SU-DHL-6 (cell line): ENCODE measurements around the gene SLC1A6.
"Not testable (repeated sequence)": the region's sequence is repeated elsewhere in the genome, so short reads cannot be mapped to it uniquely, and the experiment has no call there.

Experiments
- EZH2phosphoT487 ChIP-seq: fragments of 200-600 bp; sonication (generic), shearing (Covaris generic); conservative IDR thresholded peaks from 2 replicates; pipeline ENCODE4 v1.6.1; 2018; ENCODE audit warnings: mild to moderate bottlenecking, antibody characterized with exemption, low read length, moderate library complexity, mixed read lengths
- TF ChIP-seq, protein P1 (sequence below): fragments of 200-600 bp; sonication (generic); IDR thresholded peaks from one replicate; pipeline ENCODE4 v1.5.1; 2017; ENCODE audit warnings: antibody characterized with exemption, mild to moderate bottlenecking, low read length, moderate library complexity; ENCODE audit not compliant: insufficient read depth, poor library complexity, severe bottlenecking

DNA sequence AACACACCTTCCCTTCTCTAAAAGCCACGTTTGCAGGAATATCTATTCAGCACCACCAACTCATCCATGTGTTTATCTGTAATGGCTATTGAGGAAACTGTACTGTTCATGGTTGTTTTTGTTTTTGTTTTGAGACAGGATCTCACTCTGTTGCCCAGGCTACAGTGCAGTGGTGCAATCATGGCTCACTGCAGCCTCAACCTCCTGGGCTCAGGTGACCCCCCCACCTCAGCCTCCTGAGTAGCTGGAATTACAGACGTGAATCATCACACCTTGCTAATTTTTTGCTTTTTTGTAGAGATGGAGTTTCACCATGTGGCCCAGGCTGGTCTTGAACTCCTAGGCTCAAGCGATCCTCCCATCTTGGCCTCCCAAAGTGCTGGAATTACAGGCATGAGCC, 39.2 kb upstream of the SLC1A6 start:
- TF ChIP-seq EZH2phosphoT487, result not testable (repeated sequence)
- TF ChIP-seq, protein P1, sequence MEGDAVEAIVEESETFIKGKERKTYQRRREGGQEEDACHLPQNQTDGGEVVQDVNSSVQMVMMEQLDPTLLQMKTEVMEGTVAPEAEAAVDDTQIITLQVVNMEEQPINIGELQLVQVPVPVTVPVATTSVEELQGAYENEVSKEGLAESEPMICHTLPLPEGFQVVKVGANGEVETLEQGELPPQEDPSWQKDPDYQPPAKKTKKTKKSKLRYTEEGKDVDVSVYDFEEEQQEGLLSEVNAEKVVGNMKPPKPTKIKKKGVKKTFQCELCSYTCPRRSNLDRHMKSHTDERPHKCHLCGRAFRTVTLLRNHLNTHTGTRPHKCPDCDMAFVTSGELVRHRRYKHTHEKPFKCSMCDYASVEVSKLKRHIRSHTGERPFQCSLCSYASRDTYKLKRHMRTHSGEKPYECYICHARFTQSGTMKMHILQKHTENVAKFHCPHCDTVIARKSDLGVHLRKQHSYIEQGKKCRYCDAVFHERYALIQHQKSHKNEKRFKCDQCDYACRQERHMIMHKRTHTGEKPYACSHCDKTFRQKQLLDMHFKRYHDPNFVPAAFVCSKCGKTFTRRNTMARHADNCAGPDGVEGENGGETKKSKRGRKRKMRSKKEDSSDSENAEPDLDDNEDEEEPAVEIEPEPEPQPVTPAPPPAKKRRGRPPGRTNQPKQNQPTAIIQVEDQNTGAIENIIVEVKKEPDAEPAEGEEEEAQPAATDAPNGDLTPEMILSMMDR, result not testable (repeated sequence)
